GM19372 (cell line): Measurements from ENCODE around the gene FGD6.
"Not testable (repeated sequence)": the region's sequence is repeated elsewhere in the genome, so short reads cannot be mapped to it uniquely, and the experiment has no call there.

Experiments
- ATAC-seq: cut with Tn5 transposase; IDR thresholded peaks from one replicate; pipeline ENCODE4 v1.9.1; 2021; ENCODE audit warnings: mild to moderate bottlenecking, low read depth, moderate library complexity; ENCODE audit not compliant: unreplicated experiment

FGD6 gene

GRCh38 chr12:95184121-95184520 is 33.1 kb downstream of the FGD6 start:
- no peak for ATAC-seq

- ATAC-seq: no peak
Measured at GRCh38 chr12:95182868-95183415, 34.3 kb downstream of the FGD6 start.

DNA sequence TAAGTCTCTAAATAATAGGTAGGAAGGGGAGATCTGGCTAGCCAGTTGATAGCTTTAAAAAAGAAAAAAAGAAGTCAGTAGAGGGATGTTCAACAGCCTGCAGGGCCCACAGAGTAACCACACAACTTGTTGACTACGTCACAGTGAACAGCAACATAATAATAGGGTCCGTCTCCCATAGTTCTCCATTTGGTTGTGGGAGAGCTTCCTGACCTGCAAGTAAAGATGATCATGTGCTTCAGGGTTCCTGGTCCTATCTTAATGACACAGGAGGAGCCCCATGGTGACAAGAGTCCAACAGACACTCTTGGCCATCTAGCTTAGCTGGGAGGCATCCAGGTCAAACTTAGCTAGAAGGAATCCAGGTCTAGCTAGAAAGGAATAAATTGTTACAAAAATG is 36.2 kb downstream of the FGD6 start:
- no peak for ATAC-seq

DNA sequence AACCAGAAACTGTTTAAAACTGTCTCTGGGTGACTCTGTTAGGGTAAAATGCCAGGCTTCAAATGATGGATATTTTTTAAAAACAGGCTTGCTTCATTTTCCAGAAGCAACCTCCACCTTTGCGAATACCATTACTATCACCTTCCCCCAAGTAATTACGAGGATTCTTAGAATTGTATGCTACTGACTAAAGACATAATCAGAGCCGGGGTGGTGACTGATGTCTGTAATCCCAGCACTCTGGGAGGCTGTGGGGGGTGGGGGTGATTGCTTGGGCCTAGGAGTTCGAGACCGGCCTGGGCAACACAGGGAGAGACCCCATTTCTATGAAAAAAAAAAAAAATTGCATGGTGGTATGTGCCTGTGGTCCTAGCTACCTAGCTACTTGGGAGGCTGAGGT is 38.3 kb downstream of the FGD6 start:
- no peak for ATAC-seq

GRCh38 chr12:95178136-95178535 is 39.1 kb downstream of the FGD6 start:
- no peak for ATAC-seq

DNA sequence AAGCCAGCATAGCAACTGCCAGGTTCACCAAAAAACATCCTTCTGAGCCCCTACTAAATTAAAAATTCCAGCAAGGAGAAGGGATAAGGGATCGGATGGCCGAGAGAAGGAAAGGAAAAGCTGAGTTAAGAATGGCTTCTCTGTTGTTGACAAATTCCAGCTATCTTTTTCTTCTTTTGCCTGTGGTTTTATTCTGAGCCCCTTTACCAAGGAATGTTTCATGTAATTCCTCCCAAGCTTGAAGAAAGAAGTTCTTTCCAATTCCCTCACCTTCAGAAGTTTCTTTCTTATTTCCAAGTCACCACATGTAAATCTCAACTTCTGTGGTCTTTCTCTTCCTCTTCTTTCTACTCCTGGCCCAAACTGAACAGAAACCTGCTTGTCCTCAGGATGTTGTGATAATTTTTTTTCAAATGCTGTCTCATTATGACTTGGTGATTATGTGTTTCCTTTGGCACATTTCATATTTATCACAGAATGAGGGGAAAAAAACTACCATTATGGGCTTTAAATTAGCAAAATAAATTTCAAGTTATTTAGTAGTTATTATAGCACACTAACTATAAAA is 40.0 kb downstream of the FGD6 start:
- ATAC-seq: no peak

DNA sequence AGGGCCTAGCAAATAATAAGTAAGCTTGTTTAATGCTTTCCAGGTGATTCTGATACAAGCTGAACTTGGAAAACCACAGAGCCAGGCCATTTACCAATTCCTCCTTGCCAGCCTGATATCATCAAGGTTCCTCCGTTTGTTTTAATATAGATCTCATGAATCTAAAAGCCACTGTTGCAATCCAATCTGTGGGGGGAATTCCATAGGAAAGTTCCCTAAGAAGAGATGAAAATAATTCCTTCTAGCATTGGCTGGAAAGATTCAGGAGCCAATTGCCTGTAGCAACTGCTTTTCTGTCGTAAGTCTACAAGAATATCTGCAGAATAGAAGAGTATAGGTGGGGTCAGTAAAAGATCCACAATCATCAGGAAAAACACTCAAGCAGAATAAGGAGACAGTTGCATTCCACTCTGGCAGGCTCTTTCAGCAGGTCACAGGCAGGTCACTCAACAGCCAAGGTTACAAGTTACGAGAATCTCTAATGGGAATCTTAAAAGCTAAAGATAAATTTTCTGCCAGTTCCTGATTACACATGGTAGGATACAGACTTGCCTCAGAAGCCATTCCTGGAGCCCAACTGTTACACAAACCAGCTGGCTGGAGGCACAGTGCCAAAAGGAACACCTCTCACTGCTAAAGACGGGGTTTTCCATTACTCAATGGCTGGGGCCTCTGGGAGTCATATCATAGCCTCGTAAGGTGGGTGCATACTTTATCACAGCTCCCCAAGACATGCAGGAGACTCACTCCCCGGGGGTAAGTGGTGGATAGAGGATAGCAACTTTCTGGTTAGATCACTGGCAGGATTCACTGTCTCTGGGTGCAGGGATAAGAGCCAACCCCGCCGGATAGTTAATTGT is 43.6 kb downstream of the FGD6 start:
- no peak for ATAC-seq

GRCh38 chr12:95169368-95169767 is 47.9 kb downstream of the FGD6 start:
- no peak for ATAC-seq

DNA sequence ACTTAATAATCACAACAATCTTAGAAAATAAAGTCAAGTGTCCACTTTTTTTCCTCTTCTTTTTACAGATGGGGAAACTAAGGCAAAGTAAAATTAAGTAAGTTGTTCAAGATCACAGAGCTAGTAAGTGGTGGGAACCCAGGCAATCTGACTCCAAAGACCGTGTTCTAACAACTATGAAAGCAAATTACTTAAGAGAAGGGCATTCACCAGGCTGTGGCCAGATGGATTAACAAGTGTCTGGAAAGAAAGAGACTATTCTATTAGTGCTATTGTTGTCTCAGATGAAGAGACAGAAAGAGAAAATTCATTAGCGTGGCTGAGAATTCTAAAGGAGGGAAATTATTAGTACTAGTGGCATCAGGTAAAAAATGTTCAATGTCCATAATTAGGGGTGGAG is 48.5 kb downstream of the FGD6 start:
- ATAC-seq: no peak

DNA sequence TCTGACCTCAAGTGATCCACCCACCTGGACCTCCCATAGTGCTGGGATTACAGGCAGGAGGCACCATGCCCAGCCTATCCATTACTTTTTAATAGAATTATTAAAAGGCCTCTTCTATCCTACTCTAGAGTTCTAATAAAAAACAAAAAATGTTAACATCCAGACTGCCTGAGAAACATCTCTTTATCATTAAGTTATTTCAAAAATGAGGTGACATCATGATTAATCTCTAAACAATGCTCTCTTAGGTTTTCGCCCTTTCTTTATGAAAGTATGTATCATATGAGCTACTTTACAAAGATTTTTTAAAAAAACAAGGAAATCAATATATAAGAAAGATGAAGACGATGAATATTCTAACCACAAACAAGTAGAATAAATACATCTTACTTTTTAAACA is 52.6 kb downstream of the FGD6 start:
- no peak for ATAC-seq

DNA sequence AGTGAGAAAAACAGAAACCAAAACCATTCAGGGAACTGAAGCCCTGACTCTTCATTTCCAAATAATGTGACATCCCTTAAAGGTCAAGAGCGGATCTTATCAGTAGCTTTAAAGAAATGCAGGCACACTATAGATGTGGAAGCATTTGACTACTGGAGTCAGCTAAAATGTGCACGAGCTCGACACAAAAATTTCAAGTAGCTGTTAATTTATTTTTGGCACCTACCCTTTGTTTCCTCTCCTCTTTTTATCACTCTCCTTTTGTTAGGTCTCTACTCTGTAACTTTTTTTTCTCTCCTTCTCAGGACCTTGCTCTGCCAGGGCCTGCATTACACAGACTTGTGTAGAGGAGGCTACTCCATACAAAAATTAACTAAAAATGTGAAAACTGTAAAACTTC is 58.3 kb downstream of the FGD6 start:
- ATAC-seq: no peak

DNA sequence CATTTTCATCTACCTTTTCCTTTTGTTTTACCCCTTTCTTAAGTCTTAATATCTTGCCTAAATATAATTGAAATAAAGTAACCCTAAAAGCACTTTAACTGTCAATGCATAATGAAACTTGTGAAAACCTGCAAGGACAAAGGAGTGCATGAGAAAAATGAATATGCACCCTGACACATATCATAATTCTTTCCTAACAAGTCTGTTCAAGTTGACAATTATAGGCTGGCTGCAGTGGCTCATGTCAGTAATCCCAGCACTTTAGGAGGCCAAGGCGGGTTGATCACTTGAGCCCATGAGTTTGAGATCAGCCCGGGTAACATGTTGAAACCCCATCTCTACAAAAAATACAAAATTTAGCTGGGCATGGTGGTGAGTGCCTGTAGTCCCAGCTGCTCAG is 65.4 kb downstream of the FGD6 start:
- ATAC-seq: no peak

DNA sequence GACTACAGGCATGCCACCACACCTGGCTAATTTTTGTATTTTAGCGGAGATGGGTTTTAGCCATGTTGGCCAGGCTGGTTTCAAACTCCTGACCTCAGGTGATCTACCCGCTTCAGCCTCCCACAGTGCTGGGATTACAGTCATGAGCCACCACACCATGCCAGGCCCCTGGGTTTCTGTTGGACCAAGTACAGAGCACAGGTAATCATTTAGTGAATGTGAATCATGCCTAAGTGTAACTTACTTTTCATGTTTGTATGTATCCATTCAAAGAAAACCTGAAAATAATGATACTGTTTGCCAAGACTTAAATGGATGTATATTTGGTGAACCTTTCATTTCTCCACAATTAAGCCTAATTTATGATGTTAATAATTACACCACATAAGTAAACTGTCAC is 65.9 kb downstream of the FGD6 start:
- no peak for ATAC-seq

GRCh38 chr12:95150501-95150900 is 66.8 kb downstream of the FGD6 start:
- no peak for ATAC-seq

- ATAC-seq: no peak
Measured at GRCh38 chr12:95147866-95148265, 69.4 kb downstream of the FGD6 start.

DNA sequence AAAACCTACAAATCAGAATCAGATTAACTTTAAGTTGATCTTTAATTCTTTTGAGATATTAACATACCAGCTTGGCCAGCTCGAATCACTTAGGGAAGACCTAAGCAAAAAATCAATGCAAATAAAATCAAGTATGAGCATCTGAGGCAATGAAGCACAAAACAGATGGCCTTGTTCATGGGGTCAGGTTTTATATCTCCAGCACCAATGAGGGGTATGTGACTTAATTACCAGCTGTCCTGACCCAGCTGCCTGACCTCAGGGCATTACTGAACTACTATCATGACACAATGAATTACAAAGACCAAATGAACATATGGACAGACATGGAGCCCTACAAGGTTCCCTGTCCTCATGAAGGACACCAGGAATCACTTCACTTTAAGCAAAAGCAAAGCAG is 70.5 kb downstream of the FGD6 start:
- no peak for ATAC-seq

- ATAC-seq: no peak
Measured at GRCh38 chr12:95143621-95144205, 73.6 kb downstream of the FGD6 start.

DNA sequence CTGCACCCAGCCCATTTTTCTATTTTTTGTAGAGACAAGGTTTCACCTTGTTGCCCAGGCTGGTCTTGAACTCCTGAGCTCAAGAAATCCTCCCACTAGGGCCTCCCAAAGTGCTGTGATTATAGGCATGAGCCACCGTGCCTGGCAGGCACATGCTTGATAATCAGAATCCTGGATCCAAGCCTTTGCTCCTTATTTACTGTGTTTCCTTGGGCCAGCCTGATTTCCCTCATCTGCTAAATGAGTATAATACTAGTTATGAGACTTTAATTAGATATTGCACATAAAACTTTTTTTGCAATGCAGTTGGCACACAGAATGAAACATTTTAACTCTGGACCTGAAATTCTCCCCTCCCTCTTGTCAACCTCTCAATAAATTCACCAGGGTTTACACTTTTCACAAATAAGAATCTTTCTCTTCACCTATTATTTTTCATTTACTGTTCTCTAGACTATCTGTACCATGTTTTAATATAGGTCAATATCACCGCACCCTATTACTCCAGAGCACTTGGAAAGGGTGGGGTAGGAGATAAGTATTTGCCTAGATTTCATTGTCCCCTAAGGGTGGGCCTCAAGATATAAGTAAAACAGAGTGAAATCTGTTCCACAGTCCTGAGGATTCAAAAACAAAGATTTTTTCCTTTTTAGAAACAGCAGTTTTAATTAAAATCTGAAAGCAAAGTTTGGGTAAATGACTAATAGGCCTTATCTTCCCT is 74.7 kb downstream of the FGD6 start:
- no peak for ATAC-seq

DNA sequence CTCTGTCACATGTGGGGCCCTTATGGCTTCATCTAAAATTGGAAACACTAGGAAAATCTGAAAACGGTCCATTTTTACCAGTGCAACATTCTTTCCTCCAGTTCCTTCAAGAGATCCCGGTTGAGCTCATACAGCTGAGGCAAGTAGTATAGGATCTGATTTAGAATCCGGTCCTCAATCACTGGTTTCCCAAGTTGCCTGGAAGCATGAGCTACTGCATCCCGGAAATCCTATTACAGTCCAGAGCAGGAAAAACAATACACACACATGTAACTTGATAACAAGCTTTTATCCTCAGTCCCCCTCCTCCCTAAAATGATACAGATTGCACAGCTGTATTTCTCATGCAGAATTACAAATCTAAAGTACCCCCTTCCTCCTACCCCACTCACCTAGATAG is 76.0 kb downstream of the FGD6 start:
- no peak for ATAC-seq

GRCh38 chr12:95138031-95138430 is 79.2 kb downstream of the FGD6 start:
- ATAC-seq: not testable (repeated sequence)

DNA sequence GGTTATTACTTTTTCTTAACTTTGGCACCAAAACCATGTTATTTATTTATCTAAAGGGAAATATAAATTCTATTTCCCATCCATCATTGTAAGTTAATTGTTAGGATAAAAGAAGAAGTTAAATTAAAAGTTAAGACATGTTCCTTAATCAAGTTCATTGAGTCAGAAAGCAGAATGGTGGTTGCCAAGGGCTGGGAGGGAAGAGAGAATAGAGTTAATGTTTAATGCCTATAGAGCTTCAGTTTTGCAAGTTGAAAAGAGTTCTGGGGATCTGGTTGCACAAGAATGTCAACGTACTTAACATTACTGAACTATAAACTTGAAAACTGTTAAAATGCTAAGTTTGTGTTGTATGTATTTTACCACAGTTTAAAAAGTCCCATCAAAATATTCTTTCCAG is 80.7 kb downstream of the FGD6 start:
- no peak for ATAC-seq
